Activated naive CD4-positive, alpha-beta T cell treated with Interleukin-2 at 50 U/mL for 16 hours (primary cell): ENCODE results near the gene MRPL27.

Source experiments
- DNase-seq: peaks from one replicate; pipeline ENCODE4 v3.0.0-alpha.2; 2020

Gene MRPL27

DNA sequence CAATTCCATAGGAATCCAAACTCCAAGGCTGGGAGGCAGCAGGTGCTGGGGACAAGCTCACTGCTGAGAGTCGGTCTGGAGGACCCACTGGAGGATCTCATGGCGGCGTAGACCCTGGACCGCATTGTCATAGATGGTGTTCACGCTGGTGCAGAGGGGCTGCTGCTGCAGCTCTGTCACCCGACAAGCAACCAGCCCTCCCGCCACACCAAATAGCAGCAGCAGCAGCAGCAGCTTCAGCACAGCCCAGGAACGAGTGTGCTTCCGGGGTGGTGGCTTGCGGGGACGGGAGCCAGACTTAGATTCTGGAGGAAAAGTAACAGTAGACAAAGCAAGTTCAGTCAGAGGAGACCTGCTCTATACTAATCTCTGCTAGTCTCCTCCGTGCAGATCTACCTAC, 9.9 kb upstream of the MRPL27 start:
- no peak for DNase-seq

DNA sequence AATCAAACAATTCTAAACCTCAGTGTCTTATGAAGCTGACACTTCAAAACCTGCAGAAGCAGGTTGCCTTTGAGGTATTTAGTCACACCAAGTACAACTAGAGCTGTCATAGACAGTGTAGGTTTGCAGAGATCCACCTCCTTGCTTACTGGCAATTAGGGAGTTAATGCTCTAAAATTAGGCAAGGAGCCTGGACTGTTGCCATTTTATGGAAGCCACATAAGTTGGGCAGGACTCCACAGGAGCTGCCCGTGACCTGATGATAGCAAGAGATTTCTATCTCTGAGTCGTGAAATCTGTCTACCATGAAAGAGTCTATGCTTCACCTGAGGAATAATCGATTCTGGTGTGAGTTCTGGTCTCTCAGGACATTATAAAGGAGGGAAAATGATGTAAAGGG, 8.9 kb upstream of the MRPL27 start:
- DNase-seq, result no peak

GRCh38 chr17:50381260-50381815, 8.4 kb upstream of the MRPL27 start:
- no peak for DNase-seq

DNA sequence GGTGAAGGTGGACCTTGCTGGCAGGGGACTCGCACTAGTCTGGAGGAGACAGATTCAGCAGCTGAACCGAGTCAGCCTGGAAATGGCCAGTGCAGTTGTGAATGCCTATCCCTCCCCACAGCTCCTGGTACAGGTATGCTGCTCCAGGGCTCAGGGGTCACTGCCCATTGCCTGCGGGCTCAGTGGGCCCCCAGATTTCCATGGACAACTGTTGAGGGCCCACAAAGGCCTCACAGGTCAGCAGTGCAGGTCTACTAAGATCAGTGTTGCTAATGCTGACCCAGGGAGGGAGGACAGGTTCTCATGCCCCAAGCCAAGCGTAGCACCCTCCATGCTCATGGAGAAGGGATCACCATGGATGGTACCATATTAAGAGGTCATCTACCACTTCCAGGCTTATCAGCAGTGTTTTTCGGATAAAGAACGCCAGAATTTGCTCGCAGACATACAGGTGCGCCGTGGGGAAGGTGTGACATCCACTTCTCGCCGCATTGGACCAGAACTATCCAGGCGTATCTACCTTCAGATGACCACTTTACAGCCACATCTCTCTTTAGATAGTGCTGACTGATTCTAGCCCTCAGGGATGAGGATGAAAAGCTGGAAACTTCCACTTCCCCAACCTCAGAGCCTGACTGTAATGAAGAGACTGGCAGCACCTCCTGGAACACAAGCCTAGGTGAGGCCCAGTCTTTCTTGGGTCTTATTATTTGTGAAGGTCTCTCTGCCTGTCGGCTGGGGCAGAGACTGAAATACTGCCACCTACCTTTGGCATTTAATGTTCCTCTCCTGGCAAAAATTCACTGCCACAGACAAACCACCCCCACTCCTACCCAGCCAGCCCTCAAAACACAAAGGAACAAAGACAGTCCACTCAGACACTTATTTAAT, 7.6 kb upstream of the MRPL27 start:
- no peak for DNase-seq

DNA sequence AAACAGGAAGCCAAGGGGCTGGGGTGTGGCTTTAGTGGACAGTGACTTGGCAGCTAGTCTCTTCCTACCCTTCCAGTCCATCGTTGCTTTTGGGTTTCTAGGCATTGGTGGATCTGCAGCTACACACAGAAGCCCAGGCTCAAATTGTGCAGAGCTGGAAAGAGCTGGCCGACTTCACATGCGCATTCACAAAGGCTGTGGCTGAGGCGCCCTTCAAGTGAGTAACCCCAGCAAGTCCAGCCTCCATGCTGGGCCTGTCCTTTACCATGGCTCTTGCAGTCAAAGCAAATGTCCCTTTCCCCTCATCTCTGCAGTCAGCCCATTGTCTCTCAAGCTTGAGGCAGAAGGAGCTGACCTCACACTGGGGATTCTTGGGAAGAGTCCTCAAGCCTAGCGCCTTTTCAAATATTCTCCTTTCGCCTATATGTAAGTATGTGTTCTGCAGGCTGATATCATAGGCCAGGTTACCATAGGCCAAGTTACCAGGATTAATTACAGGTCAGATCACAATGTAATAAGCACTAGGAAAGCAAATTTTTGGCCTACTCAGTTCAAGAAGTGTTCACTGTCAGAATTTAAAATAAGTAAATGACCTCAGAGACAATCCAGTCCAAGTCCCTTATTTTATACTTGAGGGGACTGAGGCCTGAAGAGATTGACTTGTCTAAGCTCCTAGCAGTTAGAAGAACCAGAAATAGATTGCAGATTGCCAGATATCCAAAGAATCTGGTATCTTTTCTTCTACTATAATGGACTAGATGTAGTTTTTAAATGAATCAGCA, 6.6 kb upstream of the MRPL27 start:
- no peak for DNase-seq

- no peak for DNase-seq
These were observed 3.0 kb upstream of the MRPL27 start for GRCh38 chr17:50375858-50376538.

DNA sequence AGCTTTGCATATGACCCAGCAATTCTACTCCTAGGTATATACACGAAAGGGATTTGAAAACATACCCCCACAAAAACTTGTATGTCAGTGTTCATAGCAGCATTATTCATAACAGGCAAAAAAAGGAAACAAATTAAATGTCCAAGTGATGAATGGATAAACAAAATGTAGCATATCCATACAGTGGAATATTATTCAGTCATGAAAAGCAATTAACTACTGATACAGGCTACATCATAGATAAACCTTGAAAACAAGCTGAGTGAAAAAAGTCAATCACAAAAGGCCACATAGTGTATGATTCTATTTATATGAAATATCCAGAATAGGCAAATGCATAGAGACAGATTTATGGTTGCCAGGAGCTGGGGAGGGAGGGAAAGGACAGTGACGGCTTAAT, 721 bp upstream of the MRPL27 start:
- no peak for DNase-seq

DNA sequence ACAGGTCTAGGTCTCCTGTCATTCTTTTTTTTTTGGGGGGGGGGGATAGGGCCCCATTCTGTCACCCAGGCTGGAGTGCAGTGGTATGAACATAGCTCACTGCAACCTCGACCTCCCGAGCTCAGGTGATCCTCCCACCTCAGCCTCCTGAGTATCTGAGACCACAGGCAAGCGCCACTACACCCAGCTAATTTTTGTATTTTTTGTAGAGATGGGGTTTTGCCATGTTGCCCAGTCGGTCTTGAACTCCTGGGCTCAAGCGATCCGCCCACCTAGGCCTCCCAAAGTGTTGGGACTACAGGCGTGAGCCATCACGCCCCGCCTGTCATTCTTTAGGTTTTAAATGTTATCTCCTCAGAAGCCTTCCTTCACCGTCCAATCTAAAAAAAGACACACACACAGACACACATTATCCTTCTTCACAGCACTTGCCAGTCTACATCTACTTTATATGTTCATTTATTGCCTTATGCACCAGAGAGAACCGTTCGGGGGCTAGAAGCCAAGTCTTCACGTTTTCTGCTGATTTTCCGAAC, 694 bp downstream of the MRPL27 start:
- no peak for DNase-seq

DNA sequence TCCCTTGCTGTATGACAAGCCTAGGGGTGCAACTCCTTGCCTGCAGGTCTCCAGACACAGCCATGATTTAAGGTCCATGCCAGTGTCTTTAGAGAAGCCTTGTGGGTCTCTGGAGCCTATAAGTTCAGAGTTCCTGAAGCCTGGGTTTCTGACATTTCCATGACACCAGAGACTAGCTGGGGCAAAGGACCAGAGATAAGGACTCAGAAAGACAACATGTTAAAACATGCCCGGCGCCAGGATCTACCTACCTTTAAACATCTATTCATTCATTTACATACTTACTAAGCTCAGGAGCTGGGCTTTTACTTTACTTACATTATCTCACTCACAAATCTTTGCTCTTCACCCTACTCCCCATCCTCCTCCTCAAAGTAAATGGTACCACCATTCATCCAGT, 1.5 kb downstream of the MRPL27 start:
- no peak for DNase-seq

- no peak for DNase-seq
These were observed 2.9 kb downstream of the MRPL27 start for GRCh38 chr17:50370052-50370451.

DNA sequence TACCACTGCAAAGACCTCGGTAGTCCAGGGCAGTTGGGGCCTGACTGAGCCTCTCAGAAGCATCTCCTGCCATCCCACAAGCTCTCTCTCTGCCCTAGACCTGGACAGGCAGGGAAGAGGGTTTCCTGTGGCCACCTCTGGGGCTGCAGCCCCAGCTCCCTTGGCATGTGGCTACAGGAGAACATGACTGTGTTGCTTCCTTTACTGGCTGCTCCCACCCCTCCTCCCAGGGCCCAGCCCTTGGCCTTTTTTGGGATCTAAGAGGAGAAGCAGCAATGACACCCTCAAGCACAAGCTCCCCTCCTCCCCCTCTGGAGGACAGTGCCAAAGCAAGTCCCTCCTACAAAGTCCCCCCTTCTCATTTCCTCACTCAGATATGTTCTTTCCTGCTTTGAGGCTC, 5.6 kb downstream of the MRPL27 start:
- DNase-seq, result no peak

DNA sequence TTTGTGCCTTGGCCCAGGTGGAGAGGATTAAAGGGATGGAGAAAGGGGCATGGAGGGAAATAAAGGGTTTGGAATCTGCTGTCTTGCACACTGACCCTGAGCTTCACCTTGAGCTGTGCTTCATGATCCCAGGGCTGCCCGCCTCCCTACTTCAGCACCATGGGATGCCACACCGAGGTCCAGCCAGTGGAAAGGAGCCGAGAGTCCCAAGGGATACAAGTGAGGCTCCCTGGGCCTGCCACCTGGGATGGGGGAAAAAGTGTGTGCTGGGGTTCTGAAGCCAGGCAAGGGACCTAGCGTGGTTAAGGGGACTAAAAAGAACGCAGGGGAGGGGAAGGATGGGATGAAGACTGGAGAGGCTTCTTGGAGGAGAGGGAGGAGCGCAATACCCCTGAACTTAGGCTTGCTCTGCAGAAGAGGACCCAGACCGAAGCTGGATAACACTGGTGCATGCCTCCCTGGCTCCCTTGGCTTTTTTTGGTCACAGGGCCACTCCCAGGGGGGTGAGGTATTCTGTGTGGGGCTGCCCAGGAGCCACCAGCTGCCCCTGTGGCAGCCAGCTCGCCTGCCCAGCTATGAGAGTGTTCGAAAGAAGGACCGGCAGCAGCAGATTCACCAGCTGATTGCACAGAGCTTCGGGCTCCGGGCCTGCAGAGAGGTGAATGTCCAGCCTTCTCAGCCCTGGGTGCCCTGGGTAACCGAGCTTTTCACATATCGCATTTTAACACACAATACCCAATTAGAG, 7.2 kb downstream of the MRPL27 start:
- DNase-seq, result no peak

DNA sequence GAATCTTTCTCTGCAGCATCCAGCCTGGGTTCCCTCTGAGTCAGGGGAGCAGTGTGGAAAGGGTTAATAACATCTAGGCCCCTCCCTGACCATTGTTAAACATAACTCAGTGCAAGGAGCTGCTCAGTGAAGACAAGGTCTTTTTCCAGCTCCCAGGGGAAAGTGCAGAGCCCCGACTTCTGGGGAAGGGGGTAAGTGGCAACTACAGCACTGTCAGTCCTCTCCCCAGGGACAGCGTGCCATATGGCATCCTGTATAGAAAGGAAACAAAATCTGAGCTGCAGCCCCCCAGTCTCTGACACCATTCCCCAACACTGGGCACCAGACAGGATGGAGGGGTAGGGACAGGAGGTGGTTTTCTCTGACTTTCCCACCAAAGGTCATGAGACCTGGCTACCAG, 7.8 kb downstream of the MRPL27 start:
- no peak for DNase-seq

GRCh38 chr17:50364715-50365114, 8.3 kb downstream of the MRPL27 start:
- DNase-seq, result no peak

DNA sequence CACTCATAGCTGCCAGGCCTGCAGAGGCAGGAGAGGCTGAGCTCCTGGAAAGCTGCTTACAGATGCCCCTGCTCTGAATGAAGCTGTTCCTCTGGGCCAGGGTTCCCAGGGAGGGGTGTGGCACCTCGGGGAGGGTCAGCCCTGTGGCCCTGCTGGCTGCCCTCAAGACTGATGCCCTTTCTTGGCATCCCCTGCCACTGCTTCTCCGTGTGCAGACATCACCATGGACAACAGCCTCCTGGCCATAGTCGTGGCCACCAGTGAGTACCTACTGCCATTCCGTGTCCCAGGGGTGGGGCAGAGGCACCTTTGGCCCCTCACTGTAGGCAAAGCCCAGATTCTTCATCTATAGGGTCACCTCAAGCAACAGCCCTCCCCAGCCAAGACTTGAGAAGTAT, 8.9 kb downstream of the MRPL27 start:
- no peak for DNase-seq

- no peak for DNase-seq
These were observed 9.5 kb downstream of the MRPL27 start for GRCh38 chr17:50363217-50364060.

DNA sequence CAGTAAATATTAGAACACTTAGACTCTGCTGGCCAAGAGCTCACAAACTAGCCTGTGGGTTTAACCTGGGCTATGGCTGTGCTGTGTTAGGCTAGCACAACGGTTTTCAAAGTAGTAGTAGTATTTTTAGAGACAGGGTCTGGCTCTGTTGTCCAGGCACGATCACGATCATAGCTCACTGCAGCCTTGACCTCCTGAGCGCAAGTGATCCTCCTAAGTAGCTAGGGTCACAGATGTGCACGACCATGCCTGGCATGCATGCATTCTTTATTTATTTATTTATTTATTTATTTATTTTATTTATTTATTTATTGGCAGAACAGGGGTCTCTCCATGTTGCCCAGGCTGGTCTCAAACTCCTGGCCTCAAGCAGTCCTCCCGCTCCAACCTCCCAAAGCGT, 10.3 kb downstream of the MRPL27 start:
- no peak for DNase-seq

- DNase-seq, result peak; percentile 59
These were observed 11.2 kb downstream of the MRPL27 start for GRCh38 chr17:50361561-50362480.

- DNase-seq, result no peak
These were observed 12.4 kb downstream of the MRPL27 start for GRCh38 chr17:50360486-50361115.

DNA sequence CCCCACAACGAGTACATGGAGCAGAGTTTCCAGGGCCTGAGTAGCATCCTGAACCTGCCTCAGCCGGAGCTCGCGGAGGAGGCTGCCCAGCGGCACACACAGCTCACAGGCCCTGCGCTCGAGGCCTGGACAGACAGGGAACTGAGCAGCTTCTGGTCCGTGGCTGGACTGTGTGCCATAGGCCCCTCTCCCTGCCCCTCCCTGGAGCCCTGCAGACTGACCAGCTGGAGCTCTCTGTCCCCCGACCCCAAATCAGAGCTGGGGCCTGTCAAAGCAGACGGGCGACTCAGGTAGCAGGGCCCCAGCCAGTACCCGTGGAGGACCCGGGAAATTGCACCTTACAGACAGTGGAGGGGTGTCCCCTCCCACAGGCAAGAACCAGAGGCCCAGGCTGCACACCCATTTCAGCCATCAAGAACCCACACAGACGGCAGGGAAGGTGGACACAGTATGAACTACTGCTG, 13.0 kb downstream of the MRPL27 start:
- DNase-seq, result no peak
